GM12874 (cell line): ENCODE measurements around the gene TXNDC17.

Experiments
- TF ChIP-seq, protein P1 (sequence below): IDR thresholded peaks from 2 replicates; pipeline ENCODE4 v1.5.1; 2011; ENCODE audit warnings: low read depth, mild to moderate bottlenecking, control low read depth, low read length, moderate library complexity; ENCODE audit not compliant: insufficient read depth

Gene TXNDC17

GRCh38 chr17:6637458-6637840 is 3.4 kb upstream of the TXNDC17 start:
- TF ChIP-seq, protein P1, sequence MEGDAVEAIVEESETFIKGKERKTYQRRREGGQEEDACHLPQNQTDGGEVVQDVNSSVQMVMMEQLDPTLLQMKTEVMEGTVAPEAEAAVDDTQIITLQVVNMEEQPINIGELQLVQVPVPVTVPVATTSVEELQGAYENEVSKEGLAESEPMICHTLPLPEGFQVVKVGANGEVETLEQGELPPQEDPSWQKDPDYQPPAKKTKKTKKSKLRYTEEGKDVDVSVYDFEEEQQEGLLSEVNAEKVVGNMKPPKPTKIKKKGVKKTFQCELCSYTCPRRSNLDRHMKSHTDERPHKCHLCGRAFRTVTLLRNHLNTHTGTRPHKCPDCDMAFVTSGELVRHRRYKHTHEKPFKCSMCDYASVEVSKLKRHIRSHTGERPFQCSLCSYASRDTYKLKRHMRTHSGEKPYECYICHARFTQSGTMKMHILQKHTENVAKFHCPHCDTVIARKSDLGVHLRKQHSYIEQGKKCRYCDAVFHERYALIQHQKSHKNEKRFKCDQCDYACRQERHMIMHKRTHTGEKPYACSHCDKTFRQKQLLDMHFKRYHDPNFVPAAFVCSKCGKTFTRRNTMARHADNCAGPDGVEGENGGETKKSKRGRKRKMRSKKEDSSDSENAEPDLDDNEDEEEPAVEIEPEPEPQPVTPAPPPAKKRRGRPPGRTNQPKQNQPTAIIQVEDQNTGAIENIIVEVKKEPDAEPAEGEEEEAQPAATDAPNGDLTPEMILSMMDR = no peak

GRCh38 chr17:6638046-6638908 is 2.6 kb upstream of the TXNDC17 start:
- TF ChIP-seq, protein P1 = no peak

DNA sequence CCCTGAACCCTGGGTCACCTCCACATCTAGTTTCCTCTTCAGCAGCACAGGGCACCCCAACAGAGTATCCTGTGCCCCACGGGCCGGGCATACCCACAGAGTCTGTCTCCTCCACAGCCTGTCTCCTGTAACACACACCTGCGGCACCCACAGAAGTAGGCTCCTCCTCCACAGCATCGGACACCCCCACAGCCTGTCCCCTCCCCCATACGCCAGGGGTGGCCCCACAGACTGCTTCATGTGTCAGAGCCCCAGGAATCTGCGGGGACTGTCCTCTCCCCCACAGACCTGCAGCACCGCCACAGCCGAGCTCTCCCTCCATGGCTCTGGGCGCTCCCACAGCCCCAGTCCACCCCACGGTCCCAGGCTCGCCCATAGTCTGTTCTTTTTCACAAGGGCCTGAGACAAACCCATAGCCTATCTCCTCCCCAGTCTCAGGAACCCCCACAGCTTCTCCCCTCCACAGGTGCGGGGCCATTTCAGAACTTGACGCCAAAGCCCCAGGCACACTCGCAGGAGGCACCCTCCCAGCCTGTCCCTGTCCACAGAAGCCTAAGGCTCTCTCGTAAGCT is 1.8 kb upstream of the TXNDC17 start:
- TF ChIP-seq, protein P1 = no peak

DNA sequence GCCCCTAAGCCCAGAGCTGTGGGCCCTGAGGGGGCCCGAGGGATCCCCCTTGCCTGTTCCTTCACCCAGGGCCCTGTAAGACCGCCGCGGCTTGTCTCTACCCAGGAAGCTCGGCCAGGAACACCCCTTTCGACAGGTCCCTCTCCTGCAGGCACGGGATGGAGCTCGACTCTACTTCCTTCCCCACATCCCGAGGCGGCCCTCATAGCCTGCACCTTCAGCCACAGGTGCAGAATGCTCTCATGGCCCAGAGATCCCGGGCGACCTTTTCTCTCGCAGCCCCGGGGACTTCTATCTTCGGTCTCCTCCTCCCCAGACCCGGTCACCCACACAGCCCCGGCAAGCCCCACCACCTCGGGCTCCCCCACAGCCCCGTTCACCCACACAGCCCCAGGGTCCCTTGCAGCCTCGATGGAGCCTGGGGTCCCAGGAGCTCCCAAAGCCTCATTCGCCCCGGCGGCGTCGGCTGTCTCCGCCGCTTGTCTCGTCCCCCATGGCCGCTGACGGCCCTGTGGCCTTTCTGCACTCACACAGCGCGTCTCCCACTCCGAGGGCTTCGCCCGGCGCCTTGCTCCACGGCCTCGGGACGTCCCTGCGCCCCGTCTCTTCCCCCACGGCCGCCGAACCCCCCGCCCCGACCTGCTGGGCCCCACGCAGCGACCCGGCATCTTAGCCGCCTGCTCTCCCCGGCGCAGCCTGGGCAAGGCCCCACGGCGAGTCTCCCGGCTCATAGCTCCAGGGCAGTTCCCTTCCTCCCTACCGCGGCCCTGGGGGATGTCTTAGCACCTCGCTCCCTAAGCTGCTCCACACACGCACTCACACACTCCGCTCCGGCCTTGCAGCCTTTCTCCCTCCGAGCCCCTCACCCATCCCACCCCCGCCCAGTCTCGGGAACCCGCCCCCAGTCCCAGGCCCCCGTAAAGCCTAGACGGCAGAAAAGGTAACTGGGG is 999 bp upstream of the TXNDC17 start:
- TF ChIP-seq, protein P1 = no peak

GRCh38 chr17:6641247-6641863 is 495 bp downstream of the TXNDC17 start:
- TF ChIP-seq, protein P1 = no peak

DNA sequence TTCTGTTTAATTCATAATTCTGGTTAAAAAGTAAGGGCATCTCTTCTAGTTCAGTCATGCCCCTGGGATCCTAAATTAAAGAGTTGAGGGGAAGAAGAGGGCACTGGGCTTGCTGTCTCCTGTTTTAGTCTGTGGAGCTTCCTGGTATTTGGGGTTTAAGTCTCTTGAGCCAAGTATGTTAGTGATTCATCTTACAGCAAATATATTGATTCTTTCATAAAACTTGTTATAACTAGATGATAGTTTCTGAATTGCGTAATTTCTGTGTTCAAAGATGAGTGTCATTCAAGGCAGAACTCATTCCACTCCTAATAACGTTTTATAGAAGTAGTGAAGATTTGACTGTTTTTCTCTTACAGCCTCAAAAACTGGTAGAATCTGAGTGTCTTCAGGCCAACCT is 1.7 kb downstream of the TXNDC17 start:
- TF ChIP-seq, protein P1 = no peak
